Measurements from ENCODE around the gene DUSP10. TPM values are rescaled to one million over a fixed set of nuclear protein-coding genes. Genes with fewer than 3 reads are reported as not detected.

DUSP10 gene
- total and polyA plus RNA-seq, 2 donors (not counting 1 experiment from before 2014, with no cell fraction given): 19.4 to 71.7 TPM

- no peak overlapping the region for H2AFZ ChIP-seq (ENCODE audit: low read length)
- no peak overlapping the region for H3K4me3 ChIP-seq (replicated peaks in 1 of 4; ENCODE audit: control extremely low read depth in 1 of 4, insufficient read depth in 1 of 4, low read depth in 3 of 4, low read length in 4 of 4)
- no peaks in the 10 kb centered on the region for H3K27me3 ChIP-seq (ENCODE audit: control insufficient read depth, insufficient read depth, low read length)
- H3K79me2 ChIP-seq (ENCODE audit: control insufficient read depth, insufficient read depth, low read length): no peaks in the 10 kb centered on the region
- TF ChIP-seq CTCF (conservative IDR thresholded peaks at IDR 0.05 in 1 of 2, IDR thresholded peaks at IDR 0.05 in 1 of 2; ENCODE audit: low read depth in 1 of 2, low read length in 2 of 2): no peak
- TF ChIP-seq EZH2 (IDR thresholded peaks at IDR 0.05; ENCODE audit: low read length, missing control alignments): no peak
- H3K4me2 ChIP-seq (ENCODE audit: extremely low read depth, insufficient read depth, low read length): no peak overlapping the region
- H3K9ac ChIP-seq (ENCODE audit: insufficient read depth, low read length): no peak overlapping the region
- H3K27ac ChIP-seq (ENCODE audit: insufficient read depth, low read length): no peak overlapping the region
- no peaks in the 10 kb centered on the region for H3K4me1 ChIP-seq (ENCODE audit: control insufficient read depth, extremely low read depth, insufficient read depth, low read length)
- H3K36me3 ChIP-seq (ENCODE audit: control insufficient read depth, insufficient read depth, low read length): no peaks in the 10 kb centered on the region
- peak; percentile 43 to 85 for DNase-seq (ENCODE audit: low read depth in 2 of 2)
- no peaks in the 10 kb centered on the region for H4K20me1 ChIP-seq (ENCODE audit: control insufficient read depth, extremely low read depth, insufficient read depth, low read length)
- H3K9me3 ChIP-seq (ENCODE audit: control insufficient read depth, insufficient read depth, low read depth, low read length): no peaks in the 10 kb centered on the region
Observed at GRCh38 chr1:221759436-221759835, 17.5 kb upstream of the DUSP10 start.

DNA sequence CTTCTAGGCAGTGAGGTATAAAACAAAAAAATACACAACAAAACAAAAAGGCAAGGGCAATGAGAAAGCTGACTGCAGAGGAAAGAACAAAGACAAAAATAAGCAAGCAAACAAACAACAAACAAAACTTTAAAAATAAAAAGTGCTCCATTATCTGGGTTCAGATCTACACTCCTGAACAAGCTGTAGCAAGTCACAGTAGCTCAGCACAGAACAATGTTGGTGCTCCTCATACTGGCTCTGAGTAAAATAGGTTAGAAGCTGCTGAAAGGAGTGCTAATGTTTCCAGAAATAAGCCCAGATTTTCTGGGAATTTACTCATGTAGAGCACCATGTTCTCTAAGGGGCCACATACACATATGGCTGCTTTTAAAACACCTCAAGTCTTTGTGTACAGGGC, 16.6 kb upstream of the DUSP10 start:
- Histone ChIP-seq H3K4me3 (replicated peaks in 1 of 4; ENCODE audit: control extremely low read depth in 1 of 4, insufficient read depth in 1 of 4, low read depth in 3 of 4, low read length in 4 of 4) (no peak overlapping the region), H2AFZ (ENCODE audit: low read length) (no peak overlapping the region), H4K20me1 (ENCODE audit: control insufficient read depth, extremely low read depth, insufficient read depth, low read length) (no peaks in the 10 kb centered on the region), H3K27me3 (ENCODE audit: control insufficient read depth, insufficient read depth, low read length) (no peaks in the 10 kb centered on the region), H3K36me3 (ENCODE audit: control insufficient read depth, insufficient read depth, low read length) (no peaks in the 10 kb centered on the region), H3K9ac (ENCODE audit: insufficient read depth, low read length) (no peak overlapping the region), H3K27ac (ENCODE audit: insufficient read depth, low read length) (no peak overlapping the region), H3K4me1 (ENCODE audit: control insufficient read depth, extremely low read depth, insufficient read depth, low read length) (no peaks in the 10 kb centered on the region), H3K79me2 (ENCODE audit: control insufficient read depth, insufficient read depth, low read length) (no peaks in the 10 kb centered on the region), H3K4me2 (ENCODE audit: extremely low read depth, insufficient read depth, low read length) (no peak overlapping the region), H3K9me3 (ENCODE audit: control insufficient read depth, insufficient read depth, low read depth, low read length) (no peaks in the 10 kb centered on the region)
- TF ChIP-seq CTCF (conservative IDR thresholded peaks at IDR 0.05 in 1 of 2, IDR thresholded peaks at IDR 0.05 in 1 of 2; ENCODE audit: low read depth in 1 of 2, low read length in 2 of 2) (no peak), EZH2 (IDR thresholded peaks at IDR 0.05; ENCODE audit: low read length, missing control alignments) (no peak)
- DNase-seq (ENCODE audit: low read depth in 2 of 2): no peak

- H4K20me1 ChIP-seq (ENCODE audit: control insufficient read depth, extremely low read depth, insufficient read depth, low read length): no peaks in the 10 kb centered on the region
- no peaks in the 10 kb centered on the region for H3K4me1 ChIP-seq (ENCODE audit: control insufficient read depth, extremely low read depth, insufficient read depth, low read length)
- DNase-seq (ENCODE audit: low read depth in 2 of 2): peak in 1 of 2 donors; percentile 37
- H3K4me3 ChIP-seq (replicated peaks in 1 of 4; ENCODE audit: control extremely low read depth in 1 of 4, insufficient read depth in 1 of 4, low read depth in 3 of 4, low read length in 4 of 4): no peak overlapping the region
- no peaks in the 10 kb centered on the region for H3K27me3 ChIP-seq (ENCODE audit: control insufficient read depth, insufficient read depth, low read length)
- no peaks in the 10 kb centered on the region for H3K9me3 ChIP-seq (ENCODE audit: control insufficient read depth, insufficient read depth, low read depth, low read length)
- no peaks in the 10 kb centered on the region for H3K36me3 ChIP-seq (ENCODE audit: control insufficient read depth, insufficient read depth, low read length)
- no peaks in the 10 kb centered on the region for H3K79me2 ChIP-seq (ENCODE audit: control insufficient read depth, insufficient read depth, low read length)
- no peak overlapping the region for H3K4me2 ChIP-seq (ENCODE audit: extremely low read depth, insufficient read depth, low read length)
- H3K9ac ChIP-seq (ENCODE audit: insufficient read depth, low read length): no peak overlapping the region
- TF ChIP-seq EZH2 (IDR thresholded peaks at IDR 0.05; ENCODE audit: low read length, missing control alignments): no peak
- no peak for TF ChIP-seq CTCF (conservative IDR thresholded peaks at IDR 0.05 in 1 of 2, IDR thresholded peaks at IDR 0.05 in 1 of 2; ENCODE audit: low read depth in 1 of 2, low read length in 2 of 2)
- no peak overlapping the region for H2AFZ ChIP-seq (ENCODE audit: low read length)
- H3K27ac ChIP-seq (ENCODE audit: insufficient read depth, low read length): no peak overlapping the region
Observed at GRCh38 chr1:221756830-221757551, 15.1 kb upstream of the DUSP10 start.
